IPS-15b (cell line): ENCODE results near the gene TRPM5.

Source experiments
- H3K27me3 ChIP-seq: one replicate; pipeline ENCODE4 v1.6.1; 2013; ENCODE audit warnings: low read length; ENCODE audit not compliant: control insufficient read depth, insufficient read depth
- H3K36me3 ChIP-seq: one replicate; pipeline ENCODE4 v1.6.1; 2013; ENCODE audit warnings: low read length; ENCODE audit not compliant: control insufficient read depth, insufficient read depth
- H3K4me1 ChIP-seq: one replicate; pipeline ENCODE4 v1.6.1; 2013; ENCODE audit warnings: mild to moderate bottlenecking, low read length; ENCODE audit not compliant: control insufficient read depth, insufficient read depth
- H3K4me3 ChIP-seq: one replicate; pipeline ENCODE4 v1.5.1; 2013; ENCODE audit warnings: low read depth, low read length
- H3K9ac ChIP-seq: one replicate; pipeline ENCODE4 v1.6.1; 2013; ENCODE audit warnings: low read depth, mild to moderate bottlenecking, low read length
- H3K9me3 ChIP-seq: one replicate; pipeline ENCODE4 v1.6.1; 2013; ENCODE audit warnings: mild to moderate bottlenecking, low read length; ENCODE audit not compliant: control insufficient read depth, insufficient read depth

The TRPM5 gene

GRCh38 chr11:2400762-2401435 is 43.4 kb downstream of the TRPM5 start:
- no peaks in the 10 kb centered on the region for H3K27me3 ChIP-seq
- H3K9ac ChIP-seq = peak overlapping the region; percentile 97
- peaks cover 33% of the 10 kb centered on the region for H3K36me3 ChIP-seq
- no peaks in the 10 kb centered on the region for H3K9me3 ChIP-seq
- H3K4me3 ChIP-seq = peak overlapping the region; percentile 98
- no peaks in the 10 kb centered on the region for H3K4me1 ChIP-seq

GRCh38 chr11:2400069-2400761 is 44.1 kb downstream of the TRPM5 start, which contains the start of gene TSSC4:
TSS of gene TSSC4 (plus strand) at chr11:2400750. CDS start at chr11:2402634, 1,884 bp downstream.
- Histone ChIP-seq H3K36me3 (peaks cover 39% of the 10 kb centered on the region), H3K9me3 (no peaks in the 10 kb centered on the region), H3K27me3 (no peaks in the 10 kb centered on the region), H3K4me3 (peak within 1 kb of the TSS; percentile 98), H3K4me1 (no peaks in the 10 kb centered on the region), H3K9ac (peak within 1 kb of the TSS; percentile 97)

DNA sequence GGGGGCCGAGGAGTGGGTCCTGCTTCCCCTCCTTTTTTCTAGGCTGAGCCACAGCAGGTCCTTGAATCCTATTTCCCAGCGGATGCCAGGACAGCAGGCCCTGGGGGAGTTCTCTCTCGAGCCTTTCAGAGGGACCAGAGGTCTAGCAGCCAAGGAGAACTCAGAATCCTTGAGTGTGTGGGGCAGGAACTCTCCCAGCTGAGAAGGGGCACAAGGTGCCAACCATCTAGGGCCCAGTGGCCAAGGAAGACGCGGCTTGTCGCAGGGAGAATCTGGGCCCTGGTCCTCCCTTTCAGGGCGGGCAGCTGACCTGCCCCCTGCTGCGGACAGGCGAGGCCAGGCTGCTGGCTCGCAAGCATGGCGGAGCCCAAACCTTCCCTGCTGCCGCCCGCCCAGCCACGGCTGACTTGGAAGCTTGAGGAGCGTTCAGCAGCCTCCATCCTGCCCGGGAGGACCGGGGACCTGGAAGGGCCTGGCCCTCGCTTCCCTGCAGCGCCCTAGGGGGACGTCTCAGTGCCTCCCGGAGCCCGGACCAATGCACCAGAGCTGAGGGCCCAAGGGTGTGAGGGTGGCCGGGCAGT is 44.7 kb downstream of the TRPM5 start:
- Histone ChIP-seq H3K9me3 (no peaks in the 10 kb centered on the region), H3K36me3 (peaks cover 40% of the 10 kb centered on the region), H3K4me3 (peak overlapping the region; percentile 74), H3K9ac (peak overlapping the region; percentile 87), H3K4me1 (no peaks in the 10 kb centered on the region), H3K27me3 (no peaks in the 10 kb centered on the region)

- no peak overlapping the region for H3K4me3 ChIP-seq
- no peaks in the 10 kb centered on the region for H3K4me1 ChIP-seq
- H3K9ac ChIP-seq = peak overlapping the region; percentile 87
- H3K9me3 ChIP-seq = no peaks in the 10 kb centered on the region
- H3K27me3 ChIP-seq = no peaks in the 10 kb centered on the region
- peaks cover 46% of the 10 kb centered on the region for H3K36me3 ChIP-seq
Observed at GRCh38 chr11:2398664-2399355, 45.5 kb downstream of the TRPM5 start.

DNA sequence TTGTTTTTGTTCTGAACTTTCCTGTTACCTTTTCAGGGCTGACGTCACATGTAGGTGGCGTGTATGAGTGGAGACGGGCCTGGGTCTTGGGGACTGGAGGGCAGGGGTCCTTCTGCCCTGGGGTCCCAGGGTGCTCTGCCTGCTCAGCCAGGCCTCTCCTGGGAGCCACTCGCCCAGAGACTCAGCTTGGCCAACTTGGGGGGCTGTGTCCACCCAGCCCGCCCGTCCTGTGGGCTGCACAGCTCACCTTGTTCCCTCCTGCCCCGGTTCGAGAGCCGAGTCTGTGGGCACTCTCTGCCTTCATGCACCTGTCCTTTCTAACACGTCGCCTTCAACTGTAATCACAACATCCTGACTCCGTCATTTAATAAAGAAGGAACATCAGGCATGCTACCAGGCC is 47.3 kb downstream of the TRPM5 start:
- Histone ChIP-seq H3K4me3 (no peak overlapping the region), H3K27me3 (no peaks in the 10 kb centered on the region), H3K9ac (no peak overlapping the region), H3K36me3 (peaks cover 44% of the 10 kb centered on the region), H3K9me3 (no peaks in the 10 kb centered on the region), H3K4me1 (no peaks in the 10 kb centered on the region)

DNA sequence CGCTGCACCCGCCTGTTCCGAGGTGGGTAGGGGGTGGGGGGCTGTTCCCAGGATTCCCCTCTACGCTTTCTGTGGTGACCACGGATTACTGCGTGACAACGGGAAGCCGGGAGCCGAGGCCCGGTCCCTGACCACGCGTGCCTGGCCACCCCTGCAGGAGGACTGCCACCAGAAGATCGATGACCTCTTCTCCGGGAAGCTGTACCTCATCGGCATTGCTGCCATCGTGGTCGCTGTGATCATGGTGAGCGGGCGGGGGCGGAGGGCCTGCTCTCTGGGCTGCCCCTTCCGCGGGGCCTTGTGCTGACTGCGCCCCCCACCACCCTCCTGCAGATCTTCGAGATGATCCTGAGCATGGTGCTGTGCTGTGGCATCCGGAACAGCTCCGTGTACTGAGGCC is 47.8 kb downstream of the TRPM5 start:
- H3K9ac ChIP-seq = no peak overlapping the region

GRCh38 chr11:2395856-2396255 is 48.5 kb downstream of the TRPM5 start:
- Histone ChIP-seq H3K36me3 (peaks cover 49% of the 10 kb centered on the region), H3K9ac (no peak overlapping the region), H3K27me3 (no peaks in the 10 kb centered on the region), H3K4me3 (no peak overlapping the region), H3K4me1 (no peaks in the 10 kb centered on the region), H3K9me3 (no peaks in the 10 kb centered on the region)

More for the DNA sequence above, 47.8 kb downstream of the TRPM5 start:
- no peaks in the 10 kb centered on the region for H3K27me3 ChIP-seq
- H3K4me3 ChIP-seq = no peak overlapping the region
- H3K4me1 ChIP-seq = no peaks in the 10 kb centered on the region
- no peaks in the 10 kb centered on the region for H3K9me3 ChIP-seq
- H3K36me3 ChIP-seq = peaks cover 47% of the 10 kb centered on the region

DNA sequence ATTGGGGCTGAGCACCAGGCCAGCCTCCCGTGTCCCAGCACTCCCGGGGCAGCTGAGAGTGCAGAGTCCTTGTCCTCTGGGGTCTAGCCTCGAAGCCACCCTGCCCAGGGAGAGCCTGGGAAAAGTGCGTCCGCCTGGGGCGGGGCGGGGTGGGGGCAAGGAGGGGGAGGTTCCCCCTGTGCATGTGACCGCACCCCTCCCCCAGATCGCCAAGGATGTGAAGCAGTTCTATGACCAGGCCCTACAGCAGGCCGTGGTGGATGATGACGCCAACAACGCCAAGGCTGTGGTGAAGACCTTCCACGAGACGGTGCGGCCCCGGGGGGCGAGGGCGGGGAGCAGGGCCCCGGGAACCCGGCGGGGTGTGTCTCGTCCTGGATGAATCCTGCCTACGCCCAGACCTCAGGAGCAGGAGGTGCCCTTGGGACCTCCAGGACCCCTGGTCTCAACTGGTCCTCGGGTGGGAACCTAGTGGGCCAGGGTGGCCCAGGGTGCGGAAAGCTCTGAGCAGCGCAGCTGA is 49.0 kb downstream of the TRPM5 start:
- no peaks in the 10 kb centered on the region for H3K9me3 ChIP-seq
- peaks cover 46% of the 10 kb centered on the region for H3K36me3 ChIP-seq
- H3K4me1 ChIP-seq = no peaks in the 10 kb centered on the region
- no peak overlapping the region for H3K4me3 ChIP-seq
- no peak overlapping the region for H3K9ac ChIP-seq
- H3K27me3 ChIP-seq = no peaks in the 10 kb centered on the region

GRCh38 chr11:2394818-2395105 is 49.6 kb downstream of the TRPM5 start:
- H3K4me3 ChIP-seq = no peak overlapping the region
- no peaks in the 10 kb centered on the region for H3K27me3 ChIP-seq
- no peaks in the 10 kb centered on the region for H3K9me3 ChIP-seq
- no peaks in the 10 kb centered on the region for H3K4me1 ChIP-seq
- H3K36me3 ChIP-seq = peaks cover 46% of the 10 kb centered on the region
- H3K9ac ChIP-seq = no peak overlapping the region
